Neural progenitor cell (in vitro differentiated cells): Measurements from ENCODE around the gene SNRNP70. TPM values are rescaled to one million over a fixed set of nuclear protein-coding genes. Genes with fewer than 3 reads are reported as not detected.
A peak's percentile ranks its signal among the peaks of the same experiment; 100 is the strongest.

Experiments
- DNase-seq: peaks from one replicate; pipeline ENCODE4 v3.0.0-alpha.2; 2016; ENCODE audit warnings: low spot score
- H2AFZ ChIP-seq: fragments of 200-600 bp; sonication (generic); replicated peaks from 2 replicates; pipeline ENCODE4 v1.6.1; 2016; ENCODE audit warnings: antibody characterized with exemption
- H3F3A ChIP-seq: fragments of 200-600 bp; sonication (generic); 2 replicates; pipeline ENCODE4 v1.6.1; 2016; ENCODE audit warnings: antibody characterized with exemption, low read depth
- H3K27ac ChIP-seq: fragments of 200-600 bp; sonication (generic); 2 replicates; pipeline ENCODE4 v1.5.1; 2016; ENCODE audit warnings: mild to moderate bottlenecking
- H3K27me3 ChIP-seq: fragments of 200-600 bp; sonication (generic); 2 replicates; pipeline ENCODE4 v1.6.1; 2016; ENCODE audit warnings: mild to moderate bottlenecking, moderate library complexity
- H3K36me3 ChIP-seq: fragments of 200-600 bp; sonication (generic); 2 replicates; pipeline ENCODE4 v1.5.1; 2016
- H3K4me1 ChIP-seq: fragments of 200-600 bp; sonication (generic); 2 replicates; pipeline ENCODE4 v1.6.1; 2016; ENCODE audit warnings: mixed run types
- H3K4me2 ChIP-seq: fragments of 200-600 bp; sonication (generic); 2 replicates; pipeline ENCODE4 v1.6.1; 2016
- H3K4me3 ChIP-seq: fragments of 200-600 bp; sonication (generic); 2 replicates; pipeline ENCODE4 v1.5.1; 2016
- H3K79me2 ChIP-seq: fragments of 200-600 bp; sonication (generic); 2 replicates; pipeline ENCODE4 v1.6.1; 2016; ENCODE audit warnings: low read depth
- H3K9ac ChIP-seq: fragments of 200-600 bp; sonication (generic); 2 replicates; pipeline ENCODE4 v1.6.1; 2016
- H3K9me3 ChIP-seq: fragments of 200-600 bp; sonication (generic); 2 replicates; pipeline ENCODE4 v1.5.1; 2016; ENCODE audit warnings: low read depth
- H4K20me1 ChIP-seq: fragments of 200-600 bp; sonication (generic); 2 replicates; pipeline ENCODE4 v1.6.1; 2016; ENCODE audit warnings: low read depth
- H3K27ac Mint-ChIP-seq: 3 replicates; pipeline ENCODE4 v1.8.0; 2021; ENCODE audit warnings: mixed read lengths
- H3K27me3 Mint-ChIP-seq: 2 replicates; pipeline ENCODE4 v1.8.0; 2022; ENCODE audit warnings: low read depth, mild to moderate bottlenecking, inconsistent platforms, moderate library complexity, mixed read lengths; ENCODE audit not compliant: insufficient read depth
- H3K36me3 Mint-ChIP-seq: 3 replicates; pipeline ENCODE4 v1.8.0; 2021; ENCODE audit warnings: mixed read lengths
- H3K4me1 Mint-ChIP-seq: 3 replicates; pipeline ENCODE4 v1.8.0; 2021; ENCODE audit warnings: mixed read lengths
- H3K4me3 Mint-ChIP-seq: 3 replicates; pipeline ENCODE4 v1.8.0; 2021; ENCODE audit warnings: mild to moderate bottlenecking, moderate library complexity, mixed read lengths
- H3K9me3 Mint-ChIP-seq: 3 replicates; pipeline ENCODE4 v1.8.0; 2020; ENCODE audit warnings: mixed read lengths
- EZH2 ChIP-seq: fragments of 200-600 bp; sonication (generic); IDR thresholded peaks from 2 replicates; pipeline ENCODE4 v1.6.1; 2017; ENCODE audit warnings: antibody characterized with exemption, mild to moderate bottlenecking, moderate library complexity
- EZH2phosphoT487 ChIP-seq: fragments of 200-600 bp; sonication (generic); IDR thresholded peaks from 2 replicates; pipeline ENCODE4 v1.6.1; 2017; ENCODE audit warnings: antibody characterized with exemption
- total RNA-seq: library from RNA; depleted of rRNA; stranded (reverse); fragments of >200 nt; gene quantifications from 2 replicates; pipeline ENCODE4 v1.2.3, GENCODE V29; 2015; ENCODE audit warnings: low replicate concordance
- TF ChIP-seq, protein P1 (sequence below): fragments of 200-600 bp; sonication (generic); IDR thresholded peaks from 2 replicates; pipeline ENCODE4 v1.5.1; 2017; ENCODE audit warnings: antibody characterized with exemption, mild to moderate bottlenecking

SNRNP70 gene
- total RNA-seq, 1 donor from 2014 or later: 162 TPM

DNA sequence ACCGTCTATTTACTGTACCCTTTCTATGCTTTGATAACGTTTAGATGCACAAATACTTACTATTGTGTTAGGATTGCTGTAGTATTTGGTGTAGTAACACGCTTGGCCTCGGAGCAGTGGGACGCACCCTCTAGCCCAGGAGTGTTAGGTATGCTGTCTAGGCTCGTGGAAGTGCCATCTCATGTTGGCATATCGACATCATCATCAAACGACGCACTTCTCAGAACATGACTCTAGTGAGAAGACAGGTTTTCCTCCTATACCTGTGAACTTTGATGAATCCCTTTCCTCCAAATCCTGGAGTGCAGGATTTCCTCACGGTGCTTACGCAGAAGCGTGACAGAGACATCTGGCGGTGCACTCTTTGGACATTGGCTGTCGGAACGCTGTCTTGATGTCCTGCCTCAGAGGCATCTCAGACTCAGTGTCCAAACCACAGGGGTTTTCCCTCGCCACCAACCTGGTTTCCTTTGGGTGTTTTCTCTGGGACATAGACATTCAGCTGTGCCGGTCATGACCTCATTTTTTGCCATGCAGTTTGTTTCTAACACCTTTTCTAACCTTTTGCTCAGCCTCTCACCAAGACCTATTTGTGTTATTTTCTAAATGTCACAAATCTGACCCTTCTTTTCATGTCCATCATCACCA lies 6.3 kb downstream of the SNRNP70 start:
- DNase-seq: no peak
- Histone ChIP-seq H3K4me3 (no peak overlapping the region), H3K79me2 (peaks cover 99% of the 10 kb centered on the region), H2AFZ (no peak overlapping the region), H3K27ac (no peak overlapping the region), H3K27me3 (no peaks in the 10 kb centered on the region), H3K36me3 (peaks cover 12% of the 10 kb centered on the region), H3K4me2 (no peak overlapping the region), H4K20me1 (peaks cover 99% of the 10 kb centered on the region), H3K9me3 (no peaks in the 10 kb centered on the region), H3K4me1 (peaks cover 10% of the 10 kb centered on the region), H3F3A (peaks cover 44% of the 10 kb centered on the region), H3K9ac (no peak overlapping the region)
- Mint-ChIP-seq H3K36me3 (peaks cover 30% of the 10 kb centered on the region), H3K9me3 (no peaks in the 10 kb centered on the region), H3K27ac (no peak overlapping the region), H3K4me3 (no peak overlapping the region), H3K27me3 (no peaks in the 10 kb centered on the region), H3K4me1 (peaks cover 8% of the 10 kb centered on the region)
- no peak for TF ChIP-seq EZH2
- no peak for TF ChIP-seq EZH2phosphoT487
- TF ChIP-seq, protein P1, sequence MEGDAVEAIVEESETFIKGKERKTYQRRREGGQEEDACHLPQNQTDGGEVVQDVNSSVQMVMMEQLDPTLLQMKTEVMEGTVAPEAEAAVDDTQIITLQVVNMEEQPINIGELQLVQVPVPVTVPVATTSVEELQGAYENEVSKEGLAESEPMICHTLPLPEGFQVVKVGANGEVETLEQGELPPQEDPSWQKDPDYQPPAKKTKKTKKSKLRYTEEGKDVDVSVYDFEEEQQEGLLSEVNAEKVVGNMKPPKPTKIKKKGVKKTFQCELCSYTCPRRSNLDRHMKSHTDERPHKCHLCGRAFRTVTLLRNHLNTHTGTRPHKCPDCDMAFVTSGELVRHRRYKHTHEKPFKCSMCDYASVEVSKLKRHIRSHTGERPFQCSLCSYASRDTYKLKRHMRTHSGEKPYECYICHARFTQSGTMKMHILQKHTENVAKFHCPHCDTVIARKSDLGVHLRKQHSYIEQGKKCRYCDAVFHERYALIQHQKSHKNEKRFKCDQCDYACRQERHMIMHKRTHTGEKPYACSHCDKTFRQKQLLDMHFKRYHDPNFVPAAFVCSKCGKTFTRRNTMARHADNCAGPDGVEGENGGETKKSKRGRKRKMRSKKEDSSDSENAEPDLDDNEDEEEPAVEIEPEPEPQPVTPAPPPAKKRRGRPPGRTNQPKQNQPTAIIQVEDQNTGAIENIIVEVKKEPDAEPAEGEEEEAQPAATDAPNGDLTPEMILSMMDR: no peak

GRCh38 chr19:49092686-49093085 lies 7.4 kb downstream of the SNRNP70 start:
- Histone ChIP-seq H4K20me1 (peaks cover 99% of the 10 kb centered on the region), H3K79me2 (peaks cover 88% of the 10 kb centered on the region), H3F3A (peaks cover 55% of the 10 kb centered on the region), H3K4me2 (no peak overlapping the region), H3K27me3 (no peaks in the 10 kb centered on the region), H3K36me3 (peaks cover 15% of the 10 kb centered on the region), H3K4me1 (no peaks in the 10 kb centered on the region), H3K9me3 (no peaks in the 10 kb centered on the region), H3K27ac (no peak overlapping the region), H3K9ac (no peak overlapping the region), H2AFZ (no peak overlapping the region), H3K4me3 (no peak overlapping the region)
- Mint-ChIP-seq H3K4me1 (no peaks in the 10 kb centered on the region), H3K9me3 (no peaks in the 10 kb centered on the region), H3K36me3 (peaks cover 24% of the 10 kb centered on the region), H3K4me3 (peak overlapping the region; percentile 21), H3K27ac (no peak overlapping the region), H3K27me3 (no peaks in the 10 kb centered on the region)
- DNase-seq: no peak
- no peak for TF ChIP-seq EZH2phosphoT487
- TF ChIP-seq EZH2: no peak
- TF ChIP-seq, protein P1: no peak

DNA sequence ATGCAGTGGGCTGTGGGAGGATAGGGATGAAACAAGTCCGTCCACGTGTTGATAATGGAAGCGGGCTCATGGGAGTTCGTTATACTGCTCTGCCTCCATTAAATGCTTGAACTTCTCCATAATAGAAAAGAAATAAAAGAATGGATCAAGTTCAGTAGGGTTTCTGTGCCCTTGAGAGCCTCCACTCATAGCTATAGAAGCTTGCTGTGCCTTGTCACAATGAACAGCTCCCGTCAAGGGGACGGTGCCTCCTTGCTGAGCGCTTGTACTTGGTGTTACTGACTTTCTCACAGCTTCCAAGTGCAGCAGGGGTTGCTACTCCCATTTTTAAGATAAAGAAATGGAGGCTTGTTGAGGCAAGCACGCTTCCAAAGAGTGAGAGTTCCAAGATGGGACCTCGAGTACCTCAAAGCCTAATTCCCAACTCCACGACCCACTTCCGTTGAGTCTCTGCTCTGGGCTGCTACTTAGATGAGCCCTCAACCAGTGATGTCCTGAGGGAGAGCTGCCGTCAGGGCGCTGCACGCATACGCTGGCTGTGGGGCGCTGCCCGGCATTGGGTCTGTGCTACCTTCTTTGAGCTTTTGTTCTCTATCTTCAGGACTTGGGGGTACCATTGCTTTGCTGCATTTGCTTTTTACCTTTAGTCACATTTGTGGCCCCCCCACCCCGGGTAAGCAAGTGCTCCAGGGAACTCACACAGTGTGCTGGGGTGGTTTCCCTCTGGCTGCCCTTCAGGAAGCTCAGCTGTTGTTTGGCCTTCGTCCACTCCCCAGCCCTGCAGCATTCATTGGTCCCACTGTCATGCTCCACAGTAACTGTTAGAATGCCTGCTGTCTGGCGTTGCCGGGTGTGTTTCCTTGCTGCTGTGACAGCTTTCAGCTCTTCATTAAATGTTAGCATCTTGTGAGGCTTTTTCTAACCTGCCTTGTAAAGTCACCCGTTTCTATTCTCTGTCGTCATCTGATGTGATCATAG lies 9.5 kb downstream of the SNRNP70 start:
- H3K4me2 ChIP-seq: no peak overlapping the region
- H3F3A ChIP-seq: peaks cover 63% of the 10 kb centered on the region
- H3K27me3 ChIP-seq: no peaks in the 10 kb centered on the region
- no peaks in the 10 kb centered on the region for H3K4me1 ChIP-seq
- no peak overlapping the region for H3K27ac Mint-ChIP-seq
- no peaks in the 10 kb centered on the region for H3K27me3 Mint-ChIP-seq
- H3K9me3 Mint-ChIP-seq: no peaks in the 10 kb centered on the region
- no peak overlapping the region for H3K4me3 ChIP-seq
- H2AFZ ChIP-seq: no peak overlapping the region
- H3K36me3 Mint-ChIP-seq: peaks cover 29% of the 10 kb centered on the region
- no peaks in the 10 kb centered on the region for H3K4me1 Mint-ChIP-seq
- no peak overlapping the region for H3K27ac ChIP-seq
- no peaks in the 10 kb centered on the region for H3K9me3 ChIP-seq
- H3K79me2 ChIP-seq: peaks cover 87% of the 10 kb centered on the region
- no peak for TF ChIP-seq EZH2
- no peak for TF ChIP-seq EZH2phosphoT487
- TF ChIP-seq, protein P1: no peak
- DNase-seq: no peak
- H3K36me3 ChIP-seq: peaks cover 30% of the 10 kb centered on the region
- no peak overlapping the region for H3K9ac ChIP-seq
- peaks cover 100% of the 10 kb centered on the region for H4K20me1 ChIP-seq
- no peak overlapping the region for H3K4me3 Mint-ChIP-seq
